ENCODE data around the gene KCNG2.

Gene KCNG2

GRCh38 chr18:79799619-79800370 lies 2.1 kb downstream of the KCNG2 start:
- DNase-seq (ENCODE audit: low read depth), result no peak

- DNase-seq (ENCODE audit: low read depth), result no peak
Observed at GRCh38 chr18:79800371-79801180, 2.8 kb downstream of the KCNG2 start.

GRCh38 chr18:79801217-79801616 lies 3.5 kb downstream of the KCNG2 start:
- no peak for DNase-seq (ENCODE audit: low read depth)

GRCh38 chr18:79801641-79802040 lies 3.9 kb downstream of the KCNG2 start:
- no peak for DNase-seq (ENCODE audit: low read depth)

GRCh38 chr18:79802298-79802697 lies 4.6 kb downstream of the KCNG2 start:
- no peak for DNase-seq (ENCODE audit: low read depth)

GRCh38 chr18:79803611-79804051 lies 5.9 kb downstream of the KCNG2 start:
- DNase-seq (ENCODE audit: low read depth), result no peak

- no peak for DNase-seq (ENCODE audit: low read depth)
Observed at GRCh38 chr18:79804130-79804787, 6.5 kb downstream of the KCNG2 start.

GRCh38 chr18:79805211-79805887 lies 7.6 kb downstream of the KCNG2 start:
- DNase-seq (ENCODE audit: low read depth), result no peak

- no peak for DNase-seq (ENCODE audit: low read depth)
Observed at GRCh38 chr18:79805926-79806487, 8.3 kb downstream of the KCNG2 start.

- DNase-seq (ENCODE audit: low read depth), result no peak
Observed at GRCh38 chr18:79806976-79807841, 9.5 kb downstream of the KCNG2 start.

GRCh38 chr18:79809482-79810192 lies 11.9 kb downstream of the KCNG2 start:
- DNase-seq (ENCODE audit: low read depth), result no peak

- DNase-seq (ENCODE audit: low read depth), result no peak
Observed at GRCh38 chr18:79812052-79812451, 14.3 kb downstream of the KCNG2 start.

- DNase-seq (ENCODE audit: low read depth), result no peak
Observed at GRCh38 chr18:79814373-79814772, 16.6 kb downstream of the KCNG2 start.

GRCh38 chr18:79815657-79816056 lies 17.9 kb downstream of the KCNG2 start:
- DNase-seq (ENCODE audit: low read depth), result no peak

- no peak for DNase-seq (ENCODE audit: low read depth)
Observed at GRCh38 chr18:79816092-79816491, 18.4 kb downstream of the KCNG2 start.

- DNase-seq (ENCODE audit: low read depth), result no peak
Observed at GRCh38 chr18:79816981-79817606, 19.4 kb downstream of the KCNG2 start.

GRCh38 chr18:79817607-79817998 lies 19.9 kb downstream of the KCNG2 start:
- no peak for DNase-seq (ENCODE audit: low read depth)

- DNase-seq (ENCODE audit: low read depth), result no peak
Observed at GRCh38 chr18:79818036-79818435, 20.3 kb downstream of the KCNG2 start.

GRCh38 chr18:79818631-79819030 lies 20.9 kb downstream of the KCNG2 start:
- no peak for DNase-seq (ENCODE audit: low read depth)

All from CMK (cell line).